ENCODE results near the gene GAPT.

GRCh38 chr5:58484505-58484904, 6.7 kb upstream of the GAPT start:
- no peak for TF ChIP-seq CTCF (conservative IDR thresholded peaks at IDR 0.05 in 1 of 2, IDR thresholded peaks at IDR 0.05 in 1 of 2; ENCODE audit: low read depth in 1 of 2, low read length in 2 of 2)
- no peak for TF ChIP-seq EZH2 (IDR thresholded peaks at IDR 0.05; ENCODE audit: low read length, missing control alignments)
